ENCODE results near the gene BAIAP3.

Gene BAIAP3

DNA sequence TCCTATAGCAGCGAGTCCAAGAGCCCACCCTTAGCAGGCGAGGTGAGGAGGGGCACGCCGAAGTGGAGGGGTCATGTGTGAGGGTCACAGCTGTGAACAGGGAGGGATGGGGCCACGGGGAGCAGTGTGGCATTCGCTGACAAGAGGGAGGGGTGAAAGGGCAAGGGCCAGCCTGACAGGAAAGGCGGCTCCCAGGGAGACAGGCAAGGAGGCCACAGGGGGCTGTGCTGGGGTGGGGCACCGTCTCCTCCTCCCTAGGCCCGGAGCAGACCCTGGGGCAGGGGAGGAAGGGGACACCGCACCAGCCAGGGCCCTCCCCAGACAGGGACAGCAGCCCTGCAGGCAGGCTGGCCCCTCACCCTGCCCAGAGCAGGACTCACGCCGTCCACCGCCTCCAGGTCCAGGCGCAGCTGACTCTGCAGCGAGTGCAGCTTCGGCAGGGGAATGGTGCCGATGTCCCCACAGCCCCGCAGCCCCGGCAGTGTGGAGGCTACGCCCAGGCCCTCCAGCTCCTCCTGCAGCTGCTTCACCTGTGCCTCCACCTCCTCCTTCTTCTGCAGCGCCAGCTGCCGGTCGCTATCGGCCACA is 33.4 kb downstream of the BAIAP3 start:
- H3K4me3 ChIP-seq (ENCODE audit: low read length), result no peak overlapping the region

DNA sequence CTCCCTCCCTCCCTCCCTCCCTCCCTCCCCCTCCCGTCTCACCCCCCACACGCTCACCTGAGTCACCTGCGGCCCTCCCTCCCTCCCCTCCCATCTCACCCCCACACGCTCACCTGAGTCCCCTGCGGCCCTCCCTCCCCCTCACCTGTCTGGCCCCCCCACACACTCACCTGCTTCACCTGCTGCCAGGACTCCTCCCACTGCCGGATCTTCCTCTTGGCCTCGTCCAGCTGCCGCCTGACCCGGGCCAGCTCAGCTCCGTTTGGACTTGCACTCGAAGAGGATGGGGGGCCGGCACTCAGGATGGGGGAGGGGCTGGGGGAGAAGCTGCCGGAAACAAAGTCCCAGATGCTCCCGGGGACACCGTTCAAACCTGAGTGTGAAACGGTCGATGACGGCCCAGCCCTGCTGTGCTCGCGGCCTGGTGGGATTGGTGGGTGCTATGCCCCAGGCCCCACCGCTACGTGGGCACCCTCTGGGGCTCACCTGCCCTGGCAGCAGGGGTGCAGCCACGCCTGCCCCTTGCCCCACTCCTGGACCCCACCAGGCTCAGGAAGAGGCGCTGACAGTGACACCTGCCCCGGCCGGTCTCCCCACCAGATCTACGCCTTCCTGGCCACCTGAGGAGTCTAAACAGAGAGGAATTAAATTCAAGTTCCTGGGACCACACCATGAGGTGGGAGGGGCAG is 34.2 kb downstream of the BAIAP3 start:
- DNase-seq (ENCODE audit: low read depth), result no peak
- H3K4me3 ChIP-seq (ENCODE audit: low read length), result no peak overlapping the region
- no peak for TF ChIP-seq CTCF (conservative IDR thresholded peaks at IDR 0.05; ENCODE audit: low read depth, low read length)

More for the DNA sequence above, 33.4 kb downstream of the BAIAP3 start:
- DNase-seq (ENCODE audit: low read depth), result no peak
- TF ChIP-seq CTCF (conservative IDR thresholded peaks at IDR 0.05; ENCODE audit: low read depth, low read length), result no peak

DNA sequence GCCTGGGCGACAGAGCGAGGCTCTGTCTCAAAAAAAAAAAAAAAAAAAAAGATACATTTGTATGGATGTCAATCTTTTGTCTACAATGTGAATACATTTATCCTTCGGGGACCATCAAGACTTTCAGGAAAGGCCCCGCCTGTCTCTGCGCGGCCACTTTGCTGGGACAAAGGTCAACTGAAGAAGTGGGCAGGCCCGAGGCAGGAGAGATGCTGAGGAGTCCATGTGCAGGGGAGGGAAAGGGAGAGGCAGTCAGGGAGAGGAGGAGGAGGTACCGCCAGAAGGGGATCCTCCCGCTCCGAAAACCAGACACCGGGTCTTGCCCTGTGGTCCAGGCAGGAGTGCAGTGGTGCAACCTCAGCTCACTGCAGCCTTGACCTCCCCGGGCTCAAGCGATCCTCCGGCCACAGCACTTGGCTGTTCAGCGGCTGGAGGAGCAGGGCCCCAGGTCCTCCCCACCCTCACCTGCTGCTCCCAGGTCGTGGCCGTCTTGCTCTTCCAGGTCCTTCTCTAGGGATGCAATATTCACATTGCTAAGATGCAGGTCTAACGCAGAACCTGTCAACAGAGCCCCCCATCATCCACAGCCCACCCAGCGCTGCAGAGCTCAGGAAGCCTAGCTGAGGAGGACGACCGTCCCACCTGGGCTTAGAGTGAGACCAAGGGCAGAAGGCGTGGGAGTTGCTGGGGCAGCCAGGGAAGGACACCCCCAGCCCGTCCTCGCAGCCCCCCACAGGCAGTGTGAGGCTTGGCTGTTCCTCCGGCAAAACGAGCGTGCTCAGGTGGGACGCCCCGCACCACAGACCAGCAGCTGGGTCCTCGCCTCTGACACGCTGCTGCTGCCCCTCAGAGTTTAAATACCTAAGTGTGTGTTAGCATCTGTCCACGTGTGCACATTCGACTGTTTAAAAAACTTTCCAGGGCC is 37.9 kb downstream of the BAIAP3 start:
- no peak overlapping the region for H3K4me3 ChIP-seq (ENCODE audit: low read length)
- no peak for TF ChIP-seq CTCF (conservative IDR thresholded peaks at IDR 0.05; ENCODE audit: low read depth, low read length)
- no peak for DNase-seq (ENCODE audit: low read depth)

DNA sequence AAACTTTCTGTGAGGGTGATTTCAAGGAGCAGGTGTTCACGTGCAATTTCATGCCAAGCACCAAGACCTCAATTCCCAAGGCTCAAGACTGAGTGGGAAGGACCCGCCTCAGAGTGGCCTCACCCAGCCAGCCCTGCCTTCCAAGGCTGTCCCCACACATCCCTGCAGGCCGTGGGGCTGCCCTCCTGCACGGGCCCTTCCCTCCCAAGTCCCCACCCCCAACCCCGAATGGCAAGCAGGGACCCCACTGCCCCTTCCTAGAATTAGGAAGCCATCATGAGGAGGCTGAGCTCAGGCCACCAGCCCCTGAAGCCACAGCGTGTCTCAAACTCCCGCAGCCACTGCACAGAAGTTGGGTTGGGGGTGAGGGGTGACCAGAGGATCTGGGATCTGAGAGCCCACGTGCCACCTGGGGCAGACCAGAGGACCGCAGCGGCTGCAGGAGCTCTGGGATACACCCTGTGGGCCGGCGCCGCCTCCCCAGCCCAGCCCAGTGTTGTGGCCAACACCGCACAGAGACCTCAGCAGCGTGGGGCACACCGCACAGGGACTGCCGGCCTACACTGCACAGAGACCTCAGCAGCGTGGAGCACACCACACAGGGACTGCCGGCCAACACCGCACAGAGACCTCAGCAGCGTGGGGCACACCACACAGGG is 39.0 kb downstream of the BAIAP3 start:
- H3K4me3 ChIP-seq (ENCODE audit: low read length), result no peak overlapping the region
- no peak for TF ChIP-seq CTCF (conservative IDR thresholded peaks at IDR 0.05; ENCODE audit: low read depth, low read length)
- DNase-seq (ENCODE audit: low read depth), result no peak

- DNase-seq (ENCODE audit: low read depth), result no peak
- H3K4me3 ChIP-seq (ENCODE audit: low read length), result no peak overlapping the region
- no peak for TF ChIP-seq CTCF (conservative IDR thresholded peaks at IDR 0.05; ENCODE audit: low read depth, low read length)
Observed at GRCh38 chr16:1374418-1375297, 41.2 kb downstream of the BAIAP3 start.

GRCh38 chr16:1375298-1375640 is 41.8 kb downstream of the BAIAP3 start:
- no peak for DNase-seq (ENCODE audit: low read depth)
- no peak overlapping the region for H3K4me3 ChIP-seq (ENCODE audit: low read length)

More at GRCh38 chr16:1375298-1375640, 41.8 kb downstream of the BAIAP3 start:
- TF ChIP-seq CTCF (conservative IDR thresholded peaks at IDR 0.05; ENCODE audit: low read depth, low read length), result no peak
